Measurements from ENCODE around the gene SLC6A3. TPM values are rescaled to one million over a fixed set of nuclear protein-coding genes. Genes with fewer than 3 reads are reported as not detected.
A peak's percentile ranks its signal among the peaks of the same experiment; 100 is the strongest.

SLC6A3 gene
- polyA plus RNA-seq, 3 donors = not detected

DNA sequence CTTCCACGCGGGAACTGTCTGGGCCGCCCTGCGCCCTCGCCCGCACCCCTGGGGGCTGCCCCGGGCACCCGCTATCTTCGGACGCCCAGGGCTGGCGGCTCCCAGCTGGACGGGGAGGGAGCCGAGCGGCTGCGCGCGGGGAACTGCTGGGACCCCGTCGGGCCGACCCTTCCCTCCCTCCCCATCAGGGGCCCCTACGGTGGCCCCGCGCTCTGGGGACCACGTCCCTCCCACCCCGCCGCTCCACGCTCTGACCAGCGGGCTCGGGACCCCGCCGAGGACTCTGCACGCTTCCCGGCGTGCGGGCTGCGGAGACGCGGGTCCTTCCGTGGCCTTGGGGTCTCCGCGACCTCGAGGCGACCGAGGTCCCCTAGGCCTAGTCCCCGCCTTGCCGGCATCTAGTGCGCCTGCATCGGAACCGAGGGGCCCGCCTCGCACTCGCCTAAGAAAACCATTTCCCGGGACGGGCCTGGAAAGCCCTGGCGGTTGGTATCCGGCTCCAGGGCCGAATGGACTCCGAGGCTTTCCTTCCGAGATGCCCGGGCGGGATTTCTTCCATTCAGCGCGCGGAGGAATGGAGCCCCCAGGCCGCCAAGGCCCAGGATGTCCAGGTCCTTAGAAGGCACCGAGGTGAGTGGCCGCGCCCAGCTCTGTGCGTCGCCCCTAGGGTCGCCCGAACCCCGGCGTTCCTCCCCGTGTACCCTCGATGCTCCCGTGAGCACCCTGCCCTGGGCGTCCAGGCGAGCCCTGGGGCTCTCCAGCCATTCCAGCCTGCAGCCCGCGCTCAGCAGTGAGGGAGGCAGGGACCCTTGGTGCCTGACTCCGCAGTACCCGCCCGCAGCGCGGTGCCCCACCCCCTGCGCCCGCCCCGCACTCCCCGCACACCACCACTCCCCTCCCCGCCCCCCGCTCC lies 705 bp upstream of the SLC6A3 start:
- intact Hi-C loops (cut with micrococcal nuclease) = no loop called here
- Histone ChIP-seq H3K4me3 (replicated peaks in 1 of 3; ENCODE audit: low read depth in 2 of 3, low read length in 3 of 3) (no peak overlapping the region), H3K9ac (ENCODE audit: insufficient read depth, low read length, poor library complexity, severe bottlenecking) (no peak overlapping the region), H3K4me2 (replicated peaks; ENCODE audit: extremely low read depth, low read length, poor library complexity, severe bottlenecking) (no peak overlapping the region), H3K27ac (ENCODE audit: low read depth in 1 of 2, low read length in 2 of 2) (no peak overlapping the region), H2AFZ (ENCODE audit: insufficient read depth, low read depth, low read length, poor library complexity, severe bottlenecking) (no peak overlapping the region), H3K79me2 (ENCODE audit: insufficient read depth, low read length) (no peaks in the 10 kb centered on the region), H3K4me1 (ENCODE audit: control insufficient read depth in 1 of 2, insufficient read depth in 2 of 2, low read length in 2 of 2) (no peaks in the 10 kb centered on the region), H4K20me1 (ENCODE audit: insufficient read depth, low read length) (no peaks in the 10 kb centered on the region), H3K36me3 (replicated peaks in 1 of 2; ENCODE audit: control insufficient read depth in 1 of 2, insufficient read depth in 2 of 2, low read length in 2 of 2) (no peaks in the 10 kb centered on the region), H3K27me3 (ENCODE audit: control insufficient read depth in 2 of 2, insufficient read depth in 2 of 2, low read length in 2 of 2) (peaks cover 17 to 67% of the 10 kb centered on the region in 2 donors), H3K9me3 (replicated peaks in 1 of 2; ENCODE audit: control insufficient read depth in 1 of 2, insufficient read depth in 1 of 2, low read length in 2 of 2) (no peaks in the 10 kb centered on the region)
- Mint-ChIP-seq H3K36me3 (no peaks in the 10 kb centered on the region), H3K27me3 (ENCODE audit: low read depth in 3 of 3) (peaks cover 66 to 83% (median 75%) of the 10 kb centered on the region in 3 donors), H3K27ac (no peak overlapping the region), H3K9me3 (peaks cover 0 to 7% (median 2%) of the 10 kb centered on the region in 7 donors), H3K4me1 (no peaks in the 10 kb centered on the region), H3K4me3 (no peak overlapping the region)
- no peak for DNase-seq
- TF ChIP-seq, protein P1, sequence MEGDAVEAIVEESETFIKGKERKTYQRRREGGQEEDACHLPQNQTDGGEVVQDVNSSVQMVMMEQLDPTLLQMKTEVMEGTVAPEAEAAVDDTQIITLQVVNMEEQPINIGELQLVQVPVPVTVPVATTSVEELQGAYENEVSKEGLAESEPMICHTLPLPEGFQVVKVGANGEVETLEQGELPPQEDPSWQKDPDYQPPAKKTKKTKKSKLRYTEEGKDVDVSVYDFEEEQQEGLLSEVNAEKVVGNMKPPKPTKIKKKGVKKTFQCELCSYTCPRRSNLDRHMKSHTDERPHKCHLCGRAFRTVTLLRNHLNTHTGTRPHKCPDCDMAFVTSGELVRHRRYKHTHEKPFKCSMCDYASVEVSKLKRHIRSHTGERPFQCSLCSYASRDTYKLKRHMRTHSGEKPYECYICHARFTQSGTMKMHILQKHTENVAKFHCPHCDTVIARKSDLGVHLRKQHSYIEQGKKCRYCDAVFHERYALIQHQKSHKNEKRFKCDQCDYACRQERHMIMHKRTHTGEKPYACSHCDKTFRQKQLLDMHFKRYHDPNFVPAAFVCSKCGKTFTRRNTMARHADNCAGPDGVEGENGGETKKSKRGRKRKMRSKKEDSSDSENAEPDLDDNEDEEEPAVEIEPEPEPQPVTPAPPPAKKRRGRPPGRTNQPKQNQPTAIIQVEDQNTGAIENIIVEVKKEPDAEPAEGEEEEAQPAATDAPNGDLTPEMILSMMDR (IDR thresholded peaks at IDR 0.05) = no peak
- 5% methylated on average over 79 of the region's 92 CpGs for WGBS (ENCODE audit: insufficient coverage)

DNA sequence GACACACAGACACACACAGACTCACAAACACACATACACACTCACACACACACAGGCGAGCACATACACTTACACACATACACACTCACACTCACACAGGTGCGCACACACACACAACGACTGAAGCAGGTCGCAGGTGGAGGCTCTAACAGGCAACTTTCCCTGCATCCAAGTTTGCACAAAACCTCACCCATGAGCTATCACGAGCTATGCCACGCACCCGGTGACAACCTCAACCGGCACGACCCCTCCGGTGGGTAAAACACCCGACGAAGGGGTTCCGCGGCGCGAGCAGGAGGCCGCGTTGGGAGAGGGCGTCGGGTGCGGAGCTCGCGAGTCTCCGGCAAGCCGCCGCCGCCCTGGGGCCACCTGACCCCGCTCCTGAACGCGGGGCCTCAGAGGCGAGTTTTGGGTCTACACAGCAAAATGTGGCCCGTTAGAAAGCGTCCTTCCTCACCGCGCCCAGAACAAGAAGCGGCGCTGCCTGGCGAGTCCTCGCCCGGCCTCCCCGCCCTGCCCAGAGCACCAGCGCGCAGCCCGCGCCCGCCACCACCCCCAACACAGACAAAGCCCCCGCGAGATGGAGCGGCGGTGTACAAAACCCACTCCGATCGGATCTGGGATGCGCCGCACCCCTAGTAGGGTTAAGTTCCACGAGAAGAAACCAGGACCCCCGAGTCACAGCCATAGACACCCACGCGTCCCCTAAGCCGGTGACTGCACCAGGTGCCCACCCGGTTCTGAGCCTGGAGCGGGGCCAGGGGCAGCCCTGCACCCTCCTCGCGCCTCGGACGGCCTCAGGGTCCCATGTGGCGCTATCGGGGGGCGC lies 665 bp downstream of the SLC6A3 start:
- Histone ChIP-seq H3K36me3 (replicated peaks in 1 of 2; ENCODE audit: control insufficient read depth in 1 of 2, insufficient read depth in 2 of 2, low read length in 2 of 2) (no peaks in the 10 kb centered on the region), H3K4me2 (replicated peaks; ENCODE audit: extremely low read depth, low read length, poor library complexity, severe bottlenecking) (no peak overlapping the region), H3K27ac (ENCODE audit: low read depth in 1 of 2, low read length in 2 of 2) (no peak overlapping the region), H4K20me1 (ENCODE audit: insufficient read depth, low read length) (no peaks in the 10 kb centered on the region), H3K79me2 (ENCODE audit: insufficient read depth, low read length) (no peaks in the 10 kb centered on the region), H3K4me1 (ENCODE audit: control insufficient read depth in 1 of 2, insufficient read depth in 2 of 2, low read length in 2 of 2) (no peaks in the 10 kb centered on the region), H3K27me3 (ENCODE audit: control insufficient read depth in 2 of 2, insufficient read depth in 2 of 2, low read length in 2 of 2) (peaks cover 17 to 61% of the 10 kb centered on the region in 2 donors), H3K4me3 (replicated peaks in 1 of 3; ENCODE audit: low read depth in 2 of 3, low read length in 3 of 3) (no peak overlapping the region), H3K9me3 (replicated peaks in 1 of 2; ENCODE audit: control insufficient read depth in 1 of 2, insufficient read depth in 1 of 2, low read length in 2 of 2) (no peaks in the 10 kb centered on the region), H2AFZ (ENCODE audit: insufficient read depth, low read depth, low read length, poor library complexity, severe bottlenecking) (no peak overlapping the region), H3K9ac (ENCODE audit: insufficient read depth, low read length, poor library complexity, severe bottlenecking) (no peak overlapping the region)
- no peak overlapping the region for H3K27ac Mint-ChIP-seq
- H3K27me3 Mint-ChIP-seq (ENCODE audit: low read depth in 3 of 3) = peaks cover 60 to 84% (median 71%) of the 10 kb centered on the region in 3 donors
- H3K4me3 Mint-ChIP-seq = peak overlapping the region in 1 of 2 donors; percentile 79
- TF ChIP-seq, protein P1 (IDR thresholded peaks at IDR 0.05) = no peak
- peaks cover 0 to 7% (median 4%) of the 10 kb centered on the region in 7 donors for H3K9me3 Mint-ChIP-seq
- no peaks in the 10 kb centered on the region for H3K36me3 Mint-ChIP-seq
- 18% methylated on average over 59 of the region's 68 CpGs for WGBS (ENCODE audit: insufficient coverage)
- no peak for DNase-seq
- intact Hi-C loops (cut with micrococcal nuclease) = no loop called here
- H3K4me1 Mint-ChIP-seq = no peaks in the 10 kb centered on the region
